K562 (cell line): Measurements from ENCODE around the gene TBC1D3B. TPM values are rescaled to one million over a fixed set of nuclear protein-coding genes. Genes with fewer than 3 reads are reported as not detected.

Experiments used
- ATAC-seq: fragments of 200-7000 bp; cut with Tn5 transposase; 3 replicates; pipeline ENCODE4 v1.9.1; 2020; ENCODE audit warnings: moderate library complexity
- BruUV-seq: library from RNA; stranded (reverse); fragments of 400-500 nt; replicated peaks from 2 replicates; lab custom pipeline; 2021; lab: Mats Ljungman, UMichigan
- CTCF ChIA-PET: fragments of 300-600 bp; formaldehyde crosslinking; extraction: SDS; loops from one replicate; lab custom pipeline; 2021; ENCODE audit warnings: low intra/inter-chr PET ratio; lab: Yijun Ruan, JAX
- POLR2A ChIA-PET: fragments of 300-600, 350-650 bp; sonication (Branson Sonifier 250); formaldehyde crosslinking; extraction: SDS; loops from one replicate; lab custom pipeline; 2021; ENCODE audit warnings: antibody characterized with exemption, inconsistent platforms; lab: Yijun Ruan, JAX
- DNase-seq, 4 experiments: peaks; one replicate each; pipeline versions ENCODE4 v3.0.0 to v3.0.0-alpha.2; 2011 to 2018; ENCODE audit warnings: low spot score in 3 of 4, mixed read lengths in 3 of 4; ENCODE audit errors: extremely low read depth in 1 of 4
- FAIRE-seq: peaks from 2 replicates; lab custom pipeline; 2011; peaks lifted over from hg19 to GRCh38; lab: Jason Lieb, UNC
- H2AFZ ChIP-seq: 2 replicates; pipeline ENCODE4 v1.6.0; 2011; ENCODE audit warnings: low read depth, low read length, control low read depth, inconsistent platforms
- H3K27ac ChIP-seq: fragments of 200-600 bp; 3 replicates; pipeline ENCODE4 v1.8.0; 2011; ENCODE audit warnings: low read depth, mild to moderate bottlenecking, control low read depth, inconsistent platforms, low read length, moderate library complexity, mixed read lengths; ENCODE audit errors: extremely low read depth
- H3K27me3 ChIP-seq, 2 experiments: fragments of 300-600 bp in 1 of 2; 2 replicates in 1 of 2; 3 replicates in 1 of 2; pipeline versions ENCODE4 v1.6.0 to v1.8.0; 2011; ENCODE audit warnings: inconsistent platforms in 2 of 2, low read length in 2 of 2, mild to moderate bottlenecking in 1 of 2, mixed read lengths in 1 of 2, moderate library complexity in 1 of 2; ENCODE audit not compliant: control insufficient read depth in 2 of 2, insufficient read depth in 2 of 2
- H3K36me3 ChIP-seq: fragments of 300-600 bp; 3 replicates; pipeline ENCODE4 v1.8.0; 2011; ENCODE audit warnings: mild to moderate bottlenecking, low read length, inconsistent platforms; ENCODE audit not compliant: control insufficient read depth, insufficient read depth
- H3K4me1 ChIP-seq, 2 experiments: fragments of 200-600 bp in 1 of 2; replicated peaks in 1 of 2; 2 replicates in 1 of 2; 3 replicates in 1 of 2; pipeline versions ENCODE4 v1.5.1 to v1.8.0; 2011; ENCODE audit warnings: inconsistent platforms in 2 of 2, low read length in 2 of 2, mild to moderate bottlenecking in 1 of 2, mixed read lengths in 1 of 2, moderate library complexity in 1 of 2; ENCODE audit not compliant: control insufficient read depth in 2 of 2, insufficient read depth in 2 of 2
- H3K4me2 ChIP-seq: 2 replicates; pipeline ENCODE4 v1.6.1; 2011; ENCODE audit warnings: low read length, control low read depth, inconsistent platforms, mixed read lengths; ENCODE audit not compliant: insufficient read depth
- H3K4me3 ChIP-seq: fragments of 200-600 bp; sonication (generic), shearing (Covaris generic); 2 replicates; pipeline ENCODE4 v1.5.1; 2016; ENCODE audit warnings: control low read depth, inconsistent platforms
- H3K79me2 ChIP-seq: fragments of 200-600 bp; 3 replicates; pipeline ENCODE4 v1.8.0; 2011; ENCODE audit warnings: low read length, inconsistent platforms; ENCODE audit not compliant: control insufficient read depth, insufficient read depth
- H3K9ac ChIP-seq, 2 experiments: 2 replicates each; pipeline versions ENCODE4 v1.6.0 to v1.6.1; 2011; ENCODE audit warnings: low read depth in 2 of 2, low read length in 2 of 2, control low read depth in 1 of 2, inconsistent platforms in 1 of 2, mild to moderate bottlenecking in 1 of 2, mixed read lengths in 1 of 2; ENCODE audit not compliant: insufficient read depth in 1 of 2
- H3K9me1 ChIP-seq: one replicate; pipeline ENCODE4 v1.6.0; 2011; ENCODE audit warnings: inconsistent platforms, mild to moderate bottlenecking, low read length, moderate library complexity; ENCODE audit not compliant: control insufficient read depth, insufficient read depth
- H3K9me3 ChIP-seq: replicated peaks from 2 replicates; pipeline ENCODE4 v1.5.1; 2011; ENCODE audit warnings: low read depth, low read length, inconsistent platforms; ENCODE audit not compliant: control insufficient read depth, insufficient read depth
- H4K20me1 ChIP-seq: replicated peaks from 2 replicates; pipeline ENCODE4 v1.6.1; 2011; ENCODE audit warnings: low read length, inconsistent platforms, mixed read lengths; ENCODE audit not compliant: control insufficient read depth, insufficient read depth
- ARHGAP35 ChIP-seq: fragments of 450-650 bp; IDR thresholded peaks from 2 replicates; pipeline ENCODE4 v1.6.1; 2018; ENCODE audit not compliant: partially characterized antibody
- FIP1L1 ChIP-seq: fragments of 200-400 bp; formaldehyde crosslinking; IDR thresholded peaks from 2 replicates; pipeline ENCODE4 v1.6.1; 2018; ENCODE audit warnings: mild to moderate bottlenecking, low read depth, low read length; ENCODE audit not compliant: poor library complexity, severe bottlenecking
- FOXO4 ChIP-seq: fragments of 450-650 bp; formaldehyde crosslinking; IDR thresholded peaks from 2 replicates; pipeline ENCODE4 v1.4.0; 2020; ENCODE audit warnings: mild to moderate bottlenecking, moderate library complexity
- NCOA1 ChIP-seq: fragments of 450-650 bp; IDR thresholded peaks from 2 replicates; pipeline ENCODE4 v1.6.1; 2016; ENCODE audit warnings: low read depth
- PRDM10 ChIP-seq: fragments of 450-650 bp; IDR thresholded peaks from 2 replicates; pipeline ENCODE4 v1.6.1; 2018; ENCODE audit not compliant: partially characterized antibody
- RBFOX2 ChIP-seq: fragments of 200-400 bp; formaldehyde crosslinking; IDR thresholded peaks from 2 replicates; pipeline ENCODE4 v1.6.1; 2017; ENCODE audit warnings: low read depth, mild to moderate bottlenecking, low read length, moderate library complexity
- TOE1 ChIP-seq, 2 experiments: fragments of 450-650 bp in 1 of 2; sonication (generic) in 1 of 2; formaldehyde crosslinking in 1 of 2; IDR thresholded peaks; 2 replicates each; pipeline versions ENCODE4 v1.7.1 to v1.8.0; 2016 to 2022; ENCODE audit warnings: borderline replicate concordance in 2 of 2, mild to moderate bottlenecking in 2 of 2, antibody characterized with exemption in 1 of 2, inconsistent platforms in 1 of 2, low read depth in 1 of 2, missing genetic modification reagents in 1 of 2, moderate library complexity in 1 of 2
- TRIM25 ChIP-seq: fragments of 450-650 bp; IDR thresholded peaks from 2 replicates; pipeline ENCODE4 v1.7.0; 2016; ENCODE audit warnings: borderline replicate concordance
- ZKSCAN1 ChIP-seq: fragments of 150-350 bp; IDR thresholded peaks from 2 replicates; pipeline ENCODE4 v1.6.1; 2016; ENCODE audit warnings: low read depth, low read length
- ZNF75A ChIP-seq: fragments of 450-650 bp; formaldehyde crosslinking; IDR thresholded peaks from 2 replicates; pipeline ENCODE4 v1.4.0; 2020; ENCODE audit warnings: mild to moderate bottlenecking
- WGBS: fragments of 100-300 bp; shearing (Covaris generic); methylation state at CpG from one replicate; pipeline ENCODE4 v1.1.6; 2016; ENCODE audit warnings: low coverage, mixed read lengths; ENCODE audit not compliant: insufficient coverage; ENCODE audit errors: missing lambda C conversion rate; 5-methylcytosine and 5-hydroxymethylcytosine counted together
- in situ Hi-C: fragments of 300-500 bp; cut with MboI; formaldehyde crosslinking; loops from 4 replicates; pipeline ENCODE4 v1.15.0; 2018; ENCODE audit warnings: inconsistent platforms, mixed read lengths
- intact Hi-C: fragments of 100-400 bp; cut with micrococcal nuclease; formaldehyde crosslinking; loops from 2 replicates; pipeline ENCODE4 v1.14.2; 2022
- polyA plus RNA-seq, 8 experiments: library from polyadenylated mRNA; depleted of rRNA in 4 of 8; stranded (reverse) in 5 of 8; unstranded in 3 of 8; fragments of >200 nt; fragmentation: Nextera tagmentation in 2 of 8; fragmentation: Illumina TruSeq in 1 of 8; extraction: Ambion mirVana in 2 of 8; extraction: Trizol in 1 of 8; gene quantifications; 2 replicates each; pipeline versions ENCODE4 v1.2.1 to v1.2.3, GENCODE V29; 2011 to 2014; ENCODE audit warnings: inconsistent platforms in 1 of 8, missing spikeins in 1 of 8
- total RNA-seq, 7 experiments: library from RNA; depleted of rRNA in 6 of 7; stranded (reverse); fragments of >200 nt in 6 of 7; fragmentation: Illumina TruSeq in 2 of 7; extraction: Trizol in 2 of 7; gene quantifications; 2 replicates each; pipeline versions ENCODE4 v1.2.1 to v1.2.3, GENCODE V29; 2011 to 2021; ENCODE audit warnings: low replicate concordance in 1 of 7

Gene TBC1D3B
- total and polyA plus RNA-seq, 9 of the 15 experiments (the other 6 are each of a cell fraction or from before 2014, with no cell fraction given): 0.29 to 0.60 TPM; not detected in 7

- WGBS: 0% methylated on average over 4 of the region's 5 CpGs
- no peak overlapping the region for H3K9ac ChIP-seq
- no peak overlapping the region for H3K4me3 ChIP-seq
- H3K27ac ChIP-seq: no peak overlapping the region
- ATAC-seq: no peak
- no peak for FAIRE-seq
- BruUV-seq: no TSS peak
- H3K79me2 ChIP-seq: no peaks in the 10 kb centered on the region
- in situ Hi-C loops (no loop called here), intact Hi-C loops (no loop called here)
- ChIA-PET POLR2A (interaction anchor here (1.2 kb wide), 1 partner anchor 11 kb away, joined by 9 read pairs; no protein-coding TSS in a partner anchor), CTCF (no interaction called here)
- no peak overlapping the region for H2AFZ ChIP-seq
- H3K4me1 ChIP-seq: no peaks in the 10 kb centered on the region
- no peaks in the 10 kb centered on the region for H4K20me1 ChIP-seq
- H3K27me3 ChIP-seq: no peaks in the 10 kb centered on the region
- no peak for DNase-seq
- TF ChIP-seq FIP1L1: no peak
- no peak for TF ChIP-seq ZNF75A (CRISPR knock-in tag)
- no peak for TF ChIP-seq TOE1 (IDR thresholded peaks at IDR 0.05; ENCODE audit: borderline replicate concordance)
- no peak for TF ChIP-seq TOE1 (CRISPR knock-in tag; IDR thresholded peaks at IDR 0.05; ENCODE audit: borderline replicate concordance, low read depth)
- no peak for TF ChIP-seq NCOA1
- no peak for TF ChIP-seq ARHGAP35
- no peak for TF ChIP-seq ZKSCAN1
- no peak for TF ChIP-seq FOXO4 (CRISPR knock-in tag)
- no peak for TF ChIP-seq PRDM10
- TF ChIP-seq TRIM25: no peak
- no peak for TF ChIP-seq RBFOX2
- no peaks in the 10 kb centered on the region for H3K9me1 ChIP-seq
- no peak overlapping the region for H3K4me2 ChIP-seq
- no peaks in the 10 kb centered on the region for H3K36me3 ChIP-seq
- no peaks in the 10 kb centered on the region for H3K9me3 ChIP-seq
Observed at GRCh38 chr17:36117505-36118382, 58.7 kb downstream of the TBC1D3B start.
